Astrocyte (in vitro differentiated cells and primary cell): ENCODE measurements around the gene ZP1.

Source experiments
- EZH2 ChIP-seq: IDR thresholded peaks from 2 replicates; pipeline ENCODE4 v1.6.1; 2012; ENCODE audit warnings: mild to moderate bottlenecking, low read length, inconsistent platforms; ENCODE audit not compliant: insufficient read depth
- TF ChIP-seq, protein P1 (sequence below): IDR thresholded peaks from 2 replicates; pipeline ENCODE4 v1.5.1; 2011; ENCODE audit warnings: low read depth, mild to moderate bottlenecking, inconsistent platforms, low read length, moderate library complexity; ENCODE audit not compliant: insufficient read depth

DNA sequence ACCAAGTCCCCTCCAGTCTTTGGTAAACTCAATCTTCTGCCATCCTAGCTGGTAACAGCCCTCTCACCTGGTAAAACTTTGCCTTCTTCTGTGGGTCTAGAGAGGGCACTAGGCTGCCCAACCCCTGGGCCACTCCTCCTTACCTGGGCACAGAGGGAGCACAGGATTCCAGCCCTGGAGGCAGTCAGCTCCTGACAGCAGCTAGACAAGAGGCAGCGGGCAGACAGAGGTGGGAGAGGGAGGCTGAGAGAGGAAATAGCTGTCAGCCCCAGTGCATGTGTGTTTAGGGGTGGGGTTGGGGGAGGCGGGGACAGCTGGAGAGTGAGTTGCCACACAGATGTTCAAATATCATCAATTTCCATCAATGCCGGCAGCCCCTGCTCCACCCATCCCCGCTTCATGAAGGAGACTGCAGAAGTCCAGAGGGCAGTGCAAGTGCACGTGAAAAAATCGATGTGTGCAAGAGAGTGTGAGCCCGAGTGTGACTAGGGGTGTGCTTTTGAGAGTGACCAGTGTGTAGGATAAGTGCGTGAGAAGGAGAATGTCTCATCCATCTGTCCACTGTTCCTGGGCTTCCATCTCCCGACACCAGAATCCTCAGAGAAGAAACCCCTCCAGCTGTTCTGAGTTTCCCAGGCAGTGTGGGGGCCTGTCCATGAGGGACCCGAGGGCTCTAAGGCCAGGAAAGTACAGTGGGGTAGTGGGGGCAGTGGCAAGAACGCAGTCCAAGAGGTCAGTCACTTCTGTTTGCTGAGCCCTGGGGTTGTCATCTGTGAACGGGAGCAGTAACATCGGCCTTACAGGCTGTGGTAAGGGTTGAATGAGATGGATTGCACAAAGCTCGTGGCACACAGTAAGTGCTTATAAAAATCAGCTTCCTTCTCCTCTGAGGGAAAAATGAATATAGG is 11.4 kb upstream of the ZP1 start, which contains the start of gene PTGDR2:
- TF ChIP-seq, protein P1, sequence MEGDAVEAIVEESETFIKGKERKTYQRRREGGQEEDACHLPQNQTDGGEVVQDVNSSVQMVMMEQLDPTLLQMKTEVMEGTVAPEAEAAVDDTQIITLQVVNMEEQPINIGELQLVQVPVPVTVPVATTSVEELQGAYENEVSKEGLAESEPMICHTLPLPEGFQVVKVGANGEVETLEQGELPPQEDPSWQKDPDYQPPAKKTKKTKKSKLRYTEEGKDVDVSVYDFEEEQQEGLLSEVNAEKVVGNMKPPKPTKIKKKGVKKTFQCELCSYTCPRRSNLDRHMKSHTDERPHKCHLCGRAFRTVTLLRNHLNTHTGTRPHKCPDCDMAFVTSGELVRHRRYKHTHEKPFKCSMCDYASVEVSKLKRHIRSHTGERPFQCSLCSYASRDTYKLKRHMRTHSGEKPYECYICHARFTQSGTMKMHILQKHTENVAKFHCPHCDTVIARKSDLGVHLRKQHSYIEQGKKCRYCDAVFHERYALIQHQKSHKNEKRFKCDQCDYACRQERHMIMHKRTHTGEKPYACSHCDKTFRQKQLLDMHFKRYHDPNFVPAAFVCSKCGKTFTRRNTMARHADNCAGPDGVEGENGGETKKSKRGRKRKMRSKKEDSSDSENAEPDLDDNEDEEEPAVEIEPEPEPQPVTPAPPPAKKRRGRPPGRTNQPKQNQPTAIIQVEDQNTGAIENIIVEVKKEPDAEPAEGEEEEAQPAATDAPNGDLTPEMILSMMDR: no peak
- no peak for TF ChIP-seq EZH2
